Muscle of arm (tissue), 12 donors: ENCODE measurements around the gene RNF217. TPM values are rescaled to one million over a fixed set of nuclear protein-coding genes. Genes with fewer than 3 reads are reported as not detected.
"Not testable (repeated sequence)": the region's sequence is repeated elsewhere in the genome, so short reads cannot be mapped to it uniquely, and the experiment has no call there.

Experiments
- DNase-seq: peaks from one replicate; pipeline ENCODE4 v3.0.0-alpha.2; 2013
- polyA plus RNA-seq, 12 donors: library from polyadenylated mRNA; unstranded; fragments of 120-200 nt; gene quantifications; one replicate each; pipeline ENCODE4 v1.2.1, GENCODE V29; 2013; ENCODE audit not compliant: insufficient read length in 12 of 12

Gene RNF217
- polyA plus RNA-seq, 12 donors: 32.6 to 78.8 (median 50.6) TPM; not detected in 1

GRCh38 chr6:125123051-125123450 lies 160.8 kb downstream of the RNF217 start:
- DNase-seq: no peak

DNA sequence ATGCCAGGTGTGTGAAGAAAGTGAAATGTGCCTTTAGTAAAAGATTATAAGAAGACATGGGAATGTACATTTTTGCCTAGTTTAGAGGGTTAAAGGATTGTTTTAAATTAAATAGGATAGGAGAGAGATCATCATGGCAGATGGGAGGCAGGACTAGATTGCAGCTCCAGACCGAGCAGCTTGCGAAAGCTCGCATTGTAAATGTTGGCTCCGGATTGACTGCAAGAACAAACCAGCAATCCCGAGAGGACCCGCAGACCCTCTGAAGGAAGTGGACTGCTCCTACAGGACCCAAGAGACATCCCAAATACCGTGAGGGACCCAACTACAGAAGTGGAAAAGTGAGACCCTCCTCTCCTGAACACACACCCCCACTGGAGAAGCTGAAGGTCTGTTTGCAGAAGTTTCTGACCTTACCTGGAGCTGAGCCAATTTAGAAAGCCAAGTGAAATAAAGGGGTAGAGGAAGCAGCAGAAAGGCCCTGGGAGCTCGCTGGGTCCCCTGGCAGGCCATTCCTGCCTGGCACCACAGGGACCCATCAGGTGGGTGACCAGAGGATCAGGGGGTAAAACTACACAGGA lies 161.3 kb downstream of the RNF217 start:
- no peak for DNase-seq

DNA sequence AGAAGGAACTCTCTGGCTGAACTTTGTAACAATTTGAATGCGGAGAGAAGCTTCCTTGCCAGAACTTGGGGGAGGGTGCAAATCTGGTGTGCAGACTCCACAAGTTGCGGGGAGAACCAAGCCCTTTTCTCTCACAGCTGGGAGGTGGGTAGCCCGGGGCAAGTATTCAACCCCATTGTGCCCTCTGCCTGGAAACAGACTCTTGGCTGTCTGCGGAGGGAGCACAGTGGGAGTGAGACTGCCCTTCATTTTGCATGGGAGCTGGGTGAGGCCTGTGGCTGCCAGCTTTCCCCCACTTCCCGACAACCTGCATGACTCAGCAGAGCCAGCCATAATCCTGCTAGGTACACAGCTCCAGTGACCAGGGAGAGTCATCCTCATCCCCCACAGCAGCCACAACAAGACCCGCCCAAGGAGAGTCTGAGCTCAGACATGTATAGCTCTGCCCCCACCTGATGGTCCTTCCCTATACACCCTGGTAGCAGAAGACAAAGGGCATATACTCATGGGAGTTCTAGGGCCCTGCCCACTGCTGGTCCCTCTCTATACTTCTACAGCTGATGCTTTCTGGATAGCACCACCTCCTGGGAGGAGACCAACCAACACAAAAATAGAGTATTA lies 161.9 kb downstream of the RNF217 start:
- DNase-seq: no peak

GRCh38 chr6:125125856-125126255 lies 163.6 kb downstream of the RNF217 start:
- not testable (repeated sequence) for DNase-seq

- no peak for DNase-seq
These were observed 167.1 kb downstream of the RNF217 start for GRCh38 chr6:125129354-125129753.

DNA sequence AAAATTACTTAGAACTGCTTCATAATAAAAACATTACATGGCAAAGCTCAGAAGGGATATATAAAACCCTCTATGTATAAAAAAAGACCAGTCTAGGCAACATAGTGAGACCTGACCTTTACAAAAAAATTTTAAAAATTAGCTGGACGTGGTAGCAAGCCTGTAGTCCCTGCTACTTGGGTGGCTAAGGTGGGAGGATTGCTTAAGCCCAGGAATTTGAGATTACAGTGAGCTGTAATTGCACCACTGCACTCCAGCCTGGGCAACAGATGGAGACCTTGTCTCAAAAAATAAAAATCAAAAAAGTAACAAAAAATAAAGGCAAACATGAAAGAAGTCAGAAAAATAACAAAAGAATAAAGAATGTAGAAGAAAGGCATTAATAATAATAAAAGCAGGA lies 169.8 kb downstream of the RNF217 start:
- no peak for DNase-seq

- DNase-seq: no peak
These were observed 174.1 kb downstream of the RNF217 start for GRCh38 chr6:125136378-125136777.

DNA sequence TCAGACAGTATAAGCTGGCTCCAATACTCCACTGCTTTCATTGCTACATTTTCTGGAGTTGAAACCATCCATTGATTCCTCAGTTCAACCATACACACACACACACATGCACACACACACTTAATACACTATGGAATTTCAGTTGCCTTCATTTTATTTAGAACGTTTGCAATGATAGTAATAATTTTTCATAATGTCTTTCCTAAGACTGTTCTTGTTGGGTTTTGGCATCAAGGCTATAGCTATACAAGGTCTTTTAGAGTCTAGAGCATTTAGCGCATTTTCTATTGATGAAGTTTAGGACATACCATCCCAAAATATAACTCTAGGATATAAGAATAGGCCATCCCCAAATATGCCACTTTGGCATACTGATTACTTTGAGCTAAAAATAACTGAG lies 175.8 kb downstream of the RNF217 start:
- DNase-seq: no peak

DNA sequence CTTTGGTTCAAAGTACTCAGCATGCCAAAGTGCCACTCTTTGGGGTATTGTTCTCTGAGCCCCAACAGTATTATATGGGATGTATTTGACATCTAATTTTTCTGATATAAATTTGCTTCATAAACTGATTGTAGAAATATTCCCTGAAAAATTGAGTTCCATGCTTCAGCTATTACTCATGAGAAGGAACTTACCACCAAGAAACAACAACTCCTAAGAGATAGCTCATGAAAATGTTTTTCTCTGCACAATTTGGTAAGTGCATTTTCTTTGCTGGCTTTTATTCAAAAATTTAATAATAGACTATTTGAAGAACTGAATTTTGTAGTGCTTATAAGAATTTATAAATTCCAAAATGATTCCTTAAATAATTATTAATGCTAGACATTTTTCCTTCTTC lies 178.6 kb downstream of the RNF217 start:
- no peak for DNase-seq

Other genes starting within 250 kb of the RNF217 start
- gene TPD52L1, start 191.3 kb downstream of the RNF217 start, polyA plus RNA-seq: 10 to 100 TPM in 11 of 12 donors, not detected in 1; 27.7 to 64.9 (median 48.9) TPM